Measurements from ENCODE around the gene VGF.

DNA sequence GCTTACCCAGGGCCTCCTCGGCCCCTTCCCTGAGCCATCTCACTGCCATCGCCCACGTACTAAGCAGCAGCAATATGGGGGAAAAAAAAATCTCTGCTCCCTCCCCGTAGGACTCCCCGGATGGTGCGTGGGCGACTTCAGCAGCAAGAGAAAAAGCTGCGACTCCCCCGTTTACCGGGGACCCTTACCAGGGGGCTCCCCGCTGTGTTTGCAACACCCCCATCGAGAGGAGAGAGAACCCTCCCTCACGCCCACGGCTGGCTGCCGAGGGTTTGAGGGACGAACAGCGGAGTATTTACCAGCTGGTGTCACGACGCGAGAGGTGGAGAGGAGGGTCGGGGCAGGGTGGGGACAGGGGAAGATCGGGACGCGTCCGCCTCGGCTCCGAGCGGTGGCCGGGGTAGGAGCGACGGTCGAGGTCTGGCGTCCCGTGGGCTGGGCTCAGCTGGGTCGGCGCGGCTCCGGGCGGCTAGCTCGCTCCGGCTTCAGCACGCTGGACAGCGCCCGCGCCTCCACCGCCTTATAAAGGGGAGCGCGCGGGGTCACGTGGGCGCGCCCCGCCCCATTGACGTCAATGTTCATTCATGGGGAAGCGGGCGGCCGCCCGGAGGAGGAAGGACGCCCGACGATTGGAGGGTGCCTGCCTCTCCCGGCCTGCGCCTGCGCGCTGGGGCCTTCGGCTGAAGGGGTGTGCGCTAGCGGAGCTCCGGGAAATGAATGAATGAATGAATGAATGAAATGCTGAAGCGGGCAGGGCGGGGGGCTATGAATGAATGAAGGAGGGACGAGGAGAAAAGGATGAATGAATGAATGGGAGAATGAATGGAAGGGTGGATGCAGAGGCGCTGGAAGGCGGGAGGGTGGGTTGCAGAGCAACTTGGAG, at the start of gene VGF:
- TF ChIP-seq, protein P1, sequence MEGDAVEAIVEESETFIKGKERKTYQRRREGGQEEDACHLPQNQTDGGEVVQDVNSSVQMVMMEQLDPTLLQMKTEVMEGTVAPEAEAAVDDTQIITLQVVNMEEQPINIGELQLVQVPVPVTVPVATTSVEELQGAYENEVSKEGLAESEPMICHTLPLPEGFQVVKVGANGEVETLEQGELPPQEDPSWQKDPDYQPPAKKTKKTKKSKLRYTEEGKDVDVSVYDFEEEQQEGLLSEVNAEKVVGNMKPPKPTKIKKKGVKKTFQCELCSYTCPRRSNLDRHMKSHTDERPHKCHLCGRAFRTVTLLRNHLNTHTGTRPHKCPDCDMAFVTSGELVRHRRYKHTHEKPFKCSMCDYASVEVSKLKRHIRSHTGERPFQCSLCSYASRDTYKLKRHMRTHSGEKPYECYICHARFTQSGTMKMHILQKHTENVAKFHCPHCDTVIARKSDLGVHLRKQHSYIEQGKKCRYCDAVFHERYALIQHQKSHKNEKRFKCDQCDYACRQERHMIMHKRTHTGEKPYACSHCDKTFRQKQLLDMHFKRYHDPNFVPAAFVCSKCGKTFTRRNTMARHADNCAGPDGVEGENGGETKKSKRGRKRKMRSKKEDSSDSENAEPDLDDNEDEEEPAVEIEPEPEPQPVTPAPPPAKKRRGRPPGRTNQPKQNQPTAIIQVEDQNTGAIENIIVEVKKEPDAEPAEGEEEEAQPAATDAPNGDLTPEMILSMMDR (IDR thresholded peaks at IDR 0.05; ENCODE audit: insufficient read depth, low read depth, low read length) = no peak
- no peak for TF ChIP-seq EZH2 (IDR thresholded peaks at IDR 0.05; ENCODE audit: insufficient read depth, low read length)

Measured in astrocyte (in vitro differentiated cells and primary cell).